IMR-90 (cell line): Measurements from ENCODE around the gene UPK1A. TPM values are rescaled to one million over a fixed set of nuclear protein-coding genes. Genes with fewer than 3 reads are reported as not detected.
"Not testable (repeated sequence)": the region's sequence is repeated elsewhere in the genome, so short reads cannot be mapped to it uniquely, and the experiment has no call there.

Experiments
- ATAC-seq: fragments of 200-7000 bp; cut with Tn5 transposase; 2 replicates; pipeline ENCODE4 v1.9.1; 2020; ENCODE audit warnings: low read depth, mild to moderate bottlenecking, moderate library complexity
- BruUV-seq: library from RNA; stranded (reverse); fragments of 400-500 nt; replicated peaks from 2 replicates; lab custom pipeline; 2021; lab: Mats Ljungman, UMichigan
- CTCF ChIA-PET: fragments of 300-600 bp; formaldehyde crosslinking; extraction: SDS; loops from one replicate; lab custom pipeline; 2021; ENCODE audit warnings: antibody characterized with exemption; lab: Yijun Ruan, JAX
- POLR2A ChIA-PET: fragments of 300-600 bp; sonication (Branson Sonifier 250); formaldehyde crosslinking; loops from one replicate; lab custom pipeline; 2022; ENCODE audit warnings: antibody characterized with exemption; ENCODE audit not compliant: unreplicated experiment; lab: Charles Lee
- DNase-seq: peaks from one replicate; pipeline ENCODE4 v3.0.0; 2013
- H2AFZ ChIP-seq: replicated peaks from 2 replicates; pipeline ENCODE3; 2013; ENCODE audit warnings: low read length, mild to moderate bottlenecking; ENCODE audit not compliant: poor library complexity
- H2AK5ac ChIP-seq: 2 replicates; pipeline ENCODE4 v1.6.1; 2013; ENCODE audit warnings: low read depth, low read length, inconsistent platforms
- H2AK9ac ChIP-seq: replicated peaks from 2 replicates; pipeline ENCODE3; 2013; ENCODE audit warnings: mild to moderate bottlenecking, low read depth, low read length, moderate library complexity; ENCODE audit not compliant: poor library complexity
- H2BK120ac ChIP-seq: 2 replicates; pipeline ENCODE4 v1.6.1; 2013; ENCODE audit warnings: low read depth, low read length, inconsistent platforms
- H2BK15ac ChIP-seq: 3 replicates; pipeline ENCODE4 v1.6.1; 2013; ENCODE audit warnings: low read depth, low read length, inconsistent platforms
- H2BK20ac ChIP-seq: 2 replicates; pipeline ENCODE4 v1.6.1; 2013; ENCODE audit warnings: low read depth, mild to moderate bottlenecking, inconsistent platforms, low read length, moderate library complexity
- H2BK5ac ChIP-seq: 2 replicates; pipeline ENCODE4 v1.6.1; 2013; ENCODE audit warnings: mild to moderate bottlenecking, low read depth, low read length, inconsistent platforms; ENCODE audit not compliant: poor library complexity, severe bottlenecking
- H3K14ac ChIP-seq: replicated peaks from 2 replicates; pipeline ENCODE4 v1.6.1; 2013; ENCODE audit warnings: low read depth, low read length, inconsistent platforms
- H3K18ac ChIP-seq: 2 replicates; pipeline ENCODE4 v1.6.1; 2013; ENCODE audit warnings: low read depth, low read length, control low read depth
- H3K23ac ChIP-seq: 2 replicates; pipeline ENCODE4 v1.6.1; 2013; ENCODE audit warnings: low read depth, low read length, inconsistent platforms
- H3K27ac ChIP-seq: 2 replicates; pipeline ENCODE4 v1.5.1; 2013; ENCODE audit warnings: mild to moderate bottlenecking, control low read depth, low read length; ENCODE audit not compliant: insufficient read depth
- H3K27me3 ChIP-seq: 2 replicates; pipeline ENCODE4 v1.6.1; 2013; ENCODE audit warnings: low read length; ENCODE audit not compliant: control insufficient read depth, insufficient read depth
- H3K36me3 ChIP-seq: 2 replicates; pipeline ENCODE4 v1.6.1; 2013; ENCODE audit warnings: low read length, mixed read lengths; ENCODE audit not compliant: control insufficient read depth, insufficient read depth
- H3K4ac ChIP-seq: 2 replicates; pipeline ENCODE4 v1.6.1; 2013; ENCODE audit warnings: low read depth, low read length, inconsistent platforms
- H3K4me1 ChIP-seq: 2 replicates; pipeline ENCODE4 v1.6.1; 2013; ENCODE audit warnings: low read length, mixed read lengths; ENCODE audit not compliant: control insufficient read depth, insufficient read depth
- H3K4me2 ChIP-seq: 2 replicates; pipeline ENCODE4 v1.6.1; 2013; ENCODE audit warnings: low read depth, mild to moderate bottlenecking, control low read depth, low read length, moderate library complexity
- H3K4me3 ChIP-seq: 2 replicates; pipeline ENCODE4 v1.5.1; 2013; ENCODE audit warnings: low read depth, mild to moderate bottlenecking, control low read depth, low read length, moderate library complexity; ENCODE audit not compliant: insufficient read depth
- H3K56ac ChIP-seq: 2 replicates; pipeline ENCODE4 v1.6.1; 2013; ENCODE audit warnings: low read length, inconsistent platforms; ENCODE audit not compliant: insufficient read depth; ENCODE audit errors: extremely low read depth
- H3K79me1 ChIP-seq, 2 experiments: 2 replicates each; pipeline ENCODE4 v1.6.1; 2013; ENCODE audit warnings: low read length in 2 of 2, inconsistent platforms in 1 of 2, low read depth in 1 of 2
- H3K9ac ChIP-seq: 2 replicates; pipeline ENCODE4 v1.6.1; 2013; ENCODE audit warnings: low read depth, low read length, control low read depth
- H3K9me1 ChIP-seq: 2 replicates; pipeline ENCODE4 v1.6.1; 2013; ENCODE audit warnings: low read length, inconsistent platforms; ENCODE audit not compliant: insufficient read depth
- H3K9me3 ChIP-seq: 2 replicates; pipeline ENCODE4 v1.6.1; 2013; ENCODE audit warnings: low read length; ENCODE audit not compliant: control insufficient read depth, insufficient read depth
- H4K20me1 ChIP-seq: 2 replicates; pipeline ENCODE4 v1.6.1; 2013; ENCODE audit warnings: low read length, inconsistent platforms; ENCODE audit not compliant: insufficient read depth
- H4K5ac ChIP-seq: 2 replicates; pipeline ENCODE4 v1.6.1; 2013; ENCODE audit warnings: mild to moderate bottlenecking, low read depth, low read length, control low read depth
- H4K8ac ChIP-seq, 2 experiments: 2 replicates each; pipeline ENCODE4 v1.6.1; 2013; ENCODE audit warnings: low read depth in 2 of 2, low read length in 2 of 2, control low read depth in 1 of 2, inconsistent platforms in 1 of 2
- H4K91ac ChIP-seq: 2 replicates; pipeline ENCODE4 v1.6.1; 2013; ENCODE audit warnings: low read depth, low read length, inconsistent platforms; ENCODE audit not compliant: insufficient read depth
- WGBS, 2 experiments: methylation state at CpG; one replicate each; pipeline versions ENCODE4 v1.1.5 to v1.1.7; 2013; ENCODE audit warnings: missing lambda C conversion rate in 2 of 2; ENCODE audit not compliant: insufficient read length in 1 of 2; ENCODE audit errors: extremely low coverage in 2 of 2; 5-methylcytosine and 5-hydroxymethylcytosine counted together
- dilution Hi-C: fragments of 300-500 bp; cut with HindIII; formaldehyde crosslinking; loops from one replicate; pipeline ENCODE4 v1.14.3; 2018; ENCODE audit warnings: low sequenced_read_pairs; ENCODE audit not compliant: unreplicated experiment
- in situ Hi-C: fragments of 300-500 bp; cut with MboI; formaldehyde crosslinking; loops from 3 replicates; pipeline ENCODE4 v1.14.3; 2019; ENCODE audit warnings: low sequenced_read_pairs, inconsistent platforms, mixed read lengths
- intact Hi-C: fragments of 100-400 bp; cut with micrococcal nuclease; formaldehyde crosslinking; loops from 2 replicates; pipeline ENCODE4 v1.10.0; 2022
- polyA plus RNA-seq, 3 experiments: library from polyadenylated mRNA; depleted of rRNA; stranded (reverse); fragments of >200 nt; gene quantifications; 2 replicates each; pipeline ENCODE4 v1.2.3, GENCODE V29; 2012; ENCODE audit warnings: low replicate concordance in 1 of 3
- total RNA-seq: library from RNA; depleted of rRNA; stranded (reverse); fragments of >200 nt; gene quantifications from 2 replicates; pipeline ENCODE4 v1.2.3, GENCODE V29; 2012

Gene UPK1A
- total and polyA plus RNA-seq, 2 of the 4 experiments (the other 2 are of a cell fraction): 0.21 TPM; not detected in 1

DNA sequence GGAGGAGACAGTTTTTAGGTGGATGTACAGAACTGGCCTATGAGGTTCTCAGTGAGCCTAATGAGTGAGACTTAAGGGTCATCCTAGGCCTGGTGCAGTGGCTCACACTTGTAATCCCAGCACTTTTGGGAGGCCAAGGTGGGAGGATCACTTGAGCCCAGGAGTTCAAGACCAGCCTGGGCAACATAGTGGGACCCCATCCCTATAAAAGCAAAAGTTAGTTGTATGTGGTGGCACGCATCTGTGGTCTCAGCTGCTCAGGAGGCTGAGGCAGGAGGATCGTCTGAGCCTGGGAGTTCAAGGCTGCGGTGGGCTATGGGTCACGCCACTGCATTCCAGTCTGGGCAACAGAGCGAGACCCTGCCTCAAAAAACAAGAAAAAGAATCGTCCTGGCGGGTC lies 57.8 kb downstream of the UPK1A start:
- H2AK9ac ChIP-seq, in situ Hi-C loops, H3K9ac ChIP-seq, H3K4me3 ChIP-seq, dilution Hi-C loops, ATAC-seq, H2BK15ac ChIP-seq, intact Hi-C loops, H3K27ac ChIP-seq, H4K8ac ChIP-seq, CTCF ChIA-PET, H3K56ac ChIP-seq, H2BK120ac ChIP-seq, H3K4me2 ChIP-seq, DNase-seq, H2BK5ac ChIP-seq, BruUV-seq, H3K4me1 ChIP-seq, H4K91ac ChIP-seq, H2AFZ ChIP-seq, H3K4ac ChIP-seq, H3K14ac ChIP-seq, H2BK20ac ChIP-seq, H3K9me3 ChIP-seq, H4K5ac ChIP-seq, H3K27me3 ChIP-seq, H3K9me1 ChIP-seq, H3K23ac ChIP-seq, POLR2A ChIA-PET, H3K18ac ChIP-seq, H2AK5ac ChIP-seq: not testable (repeated sequence)
- peaks cover 14 to 39% of the 10 kb centered on the region in 2 experiments; a peak in 3 of 4 replicates for H3K79me1 ChIP-seq
- H4K20me1 ChIP-seq: peaks cover 21% of the 10 kb centered on the region
- WGBS, 2 experiments: 90% methylated on average over 2 of the region's 7 CpGs; no CpG with 5 or more reads in 1 of the 2 experiments
- peaks cover 80% of the 10 kb centered on the region for H3K36me3 ChIP-seq
